T-cell (primary cell): ENCODE results near the gene MKKS. TPM values are rescaled to one million over a fixed set of nuclear protein-coding genes. Genes with fewer than 3 reads are reported as not detected.
A peak's percentile ranks its signal among the peaks of the same experiment; 100 is the strongest.

Source experiments
- ATAC-seq, 4 experiments: fragments of 200-7000 bp in 3 of 4; fragments of 150-1000 bp in 1 of 4; cut with Tn5 transposase; replicated peaks in 1 of 4; 1 replicate in 3 of 4; 2 replicates in 1 of 4; pipeline ENCODE4 v1.10.0; 2021; ENCODE audit warnings: moderate library complexity in 3 of 4, mild to moderate bottlenecking in 2 of 4, moderate number of reproducible peaks in 1 of 4
- CTCF ChIA-PET, 2 donors: fragments of 300-600 bp; sonication (Branson Sonifier 250); formaldehyde crosslinking; loops; one replicate each; lab custom pipeline; 2022; ENCODE audit warnings: antibody characterized with exemption in 2 of 2; lab: Charles Lee
- POLR2A ChIA-PET, 2 donors: fragments of 300-600 bp; sonication (Branson Sonifier 250); formaldehyde crosslinking; loops; one replicate each; lab custom pipeline; 2022; ENCODE audit warnings: antibody characterized with exemption in 2 of 2; lab: Charles Lee
- DNase-seq, 35 experiments: peaks; one replicate each; pipeline versions ENCODE4 v3.0.0 to v3.0.0-alpha.2; 2013 to 2023
- H3K27ac ChIP-seq: one replicate; pipeline ENCODE4 v1.5.1; 2013; ENCODE audit warnings: low read length
- H3K27me3 ChIP-seq, 2 experiments: replicated peaks in 1 of 2; 1 replicate in 1 of 2; 2 replicates in 1 of 2; pipeline versions ENCODE4 v1.6.1 to v1.7.0; 2013; ENCODE audit warnings: low read length in 1 of 2, mixed read lengths in 1 of 2; ENCODE audit not compliant: control insufficient read depth in 2 of 2, insufficient read depth in 2 of 2; ENCODE audit errors: extremely low read depth in 1 of 2
- H3K36me3 ChIP-seq, 2 donors: 1 replicate in 1 of 2; 2 replicates in 1 of 2; pipeline versions ENCODE4 v1.6.1 to v1.7.0; 2013; ENCODE audit warnings: low read length in 1 of 2; ENCODE audit not compliant: control insufficient read depth in 2 of 2, insufficient read depth in 1 of 2; ENCODE audit errors: extremely low read depth in 1 of 2
- H3K4me1 ChIP-seq, 2 experiments: 1 replicate in 1 of 2; 2 replicates in 1 of 2; pipeline versions ENCODE4 v1.6.1 to v1.7.0; 2013; ENCODE audit warnings: low read length in 2 of 2, mixed read lengths in 1 of 2; ENCODE audit not compliant: insufficient read depth in 2 of 2, control insufficient read depth in 1 of 2; ENCODE audit errors: extremely low read depth in 1 of 2
- H3K4me3 ChIP-seq, 2 donors: 1 replicate in 1 of 2; 2 replicates in 1 of 2; pipeline versions ENCODE4 v1.5.1 to v1.7.0; 2013; ENCODE audit warnings: mild to moderate bottlenecking in 2 of 2, low read length in 1 of 2, moderate library complexity in 1 of 2; ENCODE audit not compliant: control insufficient read depth in 1 of 2; ENCODE audit errors: extremely low read depth in 1 of 2
- H3K9me3 ChIP-seq: 2 replicates; pipeline ENCODE4 v1.7.0; 2013
- H3K27ac Mint-ChIP-seq, 2 donors: one replicate each; pipeline ENCODE4 v1.8.0; 2020 to 2021; ENCODE audit warnings: mild to moderate bottlenecking in 2 of 2, mixed read lengths in 2 of 2
- H3K27me3 Mint-ChIP-seq, 2 donors: one replicate each; pipeline ENCODE4 v1.8.0; 2021 to 2022; ENCODE audit warnings: mixed read lengths in 2 of 2
- H3K36me3 Mint-ChIP-seq: one replicate; pipeline ENCODE4 v1.8.0; 2021; ENCODE audit warnings: mixed read lengths
- H3K4me1 Mint-ChIP-seq, 3 donors: one replicate each; pipeline ENCODE4 v1.8.0; 2020 to 2022; ENCODE audit warnings: mixed read lengths in 3 of 3, mild to moderate bottlenecking in 1 of 3
- H3K4me3 Mint-ChIP-seq, 3 donors: one replicate each; pipeline ENCODE4 v1.8.0; 2020 to 2022; ENCODE audit warnings: mild to moderate bottlenecking in 3 of 3, mixed read lengths in 3 of 3, moderate library complexity in 3 of 3
- H3K9me3 Mint-ChIP-seq, 3 donors: one replicate each; pipeline ENCODE4 v1.8.0; 2020 to 2022; ENCODE audit warnings: mixed read lengths in 3 of 3
- WGBS: methylation state at CpG from one replicate; pipeline ENCODE4 v1.1.5; 2013; ENCODE audit warnings: missing lambda C conversion rate; ENCODE audit not compliant: insufficient coverage; 5-methylcytosine and 5-hydroxymethylcytosine counted together
- total RNA-seq, 35 experiments: library from RNA in 6 of 35; stranded (reverse) in 6 of 35; fragments of 120-200 nt in 1 of 35; gene quantifications; one replicate each; pipeline versions ENCODE4 v1.2.1 to v1.2.4 and lab custom pipeline; 2013 to 2026

The MKKS gene
- total RNA-seq, 5 donors from 2014 or later (not counting 1 experiment from before 2014, with no cell fraction given) = 5.1 to 13.5 (median 11.9) TPM

- Mint-ChIP-seq H3K27me3 (no peaks in the 10 kb centered on the region), H3K4me3 (no peak overlapping the region), H3K9me3 (no peaks in the 10 kb centered on the region), H3K4me1 (peaks cover 11 to 23% (median 17%) of the 10 kb centered on the region in 3 donors), H3K27ac (no peak overlapping the region), H3K36me3 (peaks cover 12% of the 10 kb centered on the region)
- ChIA-PET POLR2A (no interaction called here), CTCF (no interaction called here)
- H3K4me3 ChIP-seq = no peak overlapping the region
- WGBS = no CpG with 5 or more reads among the region's 2 CpGs
- H3K36me3 ChIP-seq = peaks cover 0 to 2% of the 10 kb centered on the region in 2 donors
- DNase-seq (no peak), ATAC-seq (no peak)
- H3K9me3 ChIP-seq = no peaks in the 10 kb centered on the region
- H3K27me3 ChIP-seq = no peaks in the 10 kb centered on the region
- H3K27ac ChIP-seq = no peak overlapping the region
- H3K4me1 ChIP-seq = peaks cover 0 to 5% of the 10 kb centered on the region in 2 experiments
These were observed 41.2 kb upstream of the MKKS start for GRCh38 chr20:10475225-10475624.

GRCh38 chr20:10474606-10475184, 40.7 kb upstream of the MKKS start:
- H3K4me3 Mint-ChIP-seq = no peak overlapping the region
- peaks cover 0 to 5% of the 10 kb centered on the region in 2 experiments for H3K4me1 ChIP-seq
- H3K9me3 Mint-ChIP-seq = no peaks in the 10 kb centered on the region
- ChIA-PET CTCF (interaction anchor here in 1 of 2 donors (1.1 kb wide), 1 partner anchor 7 kb away, joined by 3 read pairs; no protein-coding TSS in a partner anchor), POLR2A (no interaction called here)
- H3K27me3 ChIP-seq = no peaks in the 10 kb centered on the region
- no peak overlapping the region for H3K27ac ChIP-seq
- H3K4me1 Mint-ChIP-seq = peaks cover 11 to 23% (median 19%) of the 10 kb centered on the region in 3 donors
- H3K36me3 ChIP-seq = peaks cover 0 to 2% of the 10 kb centered on the region in 2 donors
- H3K36me3 Mint-ChIP-seq = peaks cover 14% of the 10 kb centered on the region
- no peak overlapping the region for H3K4me3 ChIP-seq
- no peaks in the 10 kb centered on the region for H3K9me3 ChIP-seq
- WGBS = 96% methylated on average over 3 of the region's 11 CpGs
- no peak for ATAC-seq
- DNase-seq = no peak
- no peak overlapping the region for H3K27ac Mint-ChIP-seq
- no peaks in the 10 kb centered on the region for H3K27me3 Mint-ChIP-seq

GRCh38 chr20:10472871-10473270, 38.8 kb upstream of the MKKS start:
- H3K27ac ChIP-seq = no peak overlapping the region
- CTCF ChIA-PET = no interaction called here
- no peaks in the 10 kb centered on the region for H3K9me3 ChIP-seq
- H3K36me3 ChIP-seq = peaks cover 0 to 2% of the 10 kb centered on the region in 2 donors
- DNase-seq (no peak), ATAC-seq (no peak)
- no peaks in the 10 kb centered on the region for H3K27me3 ChIP-seq
- H3K9me3 Mint-ChIP-seq = no peaks in the 10 kb centered on the region
- peaks cover 11 to 32% (median 20%) of the 10 kb centered on the region in 3 donors for H3K4me1 Mint-ChIP-seq
- POLR2A ChIA-PET = no interaction called here
- 100% methylated on average over 2 of the region's 2 CpGs for WGBS
- H3K27ac Mint-ChIP-seq = no peak overlapping the region
- no peaks in the 10 kb centered on the region for H3K27me3 Mint-ChIP-seq
- H3K4me3 ChIP-seq = no peak overlapping the region
- peaks cover 12% of the 10 kb centered on the region for H3K36me3 Mint-ChIP-seq
- no peak overlapping the region for H3K4me3 Mint-ChIP-seq
- H3K4me1 ChIP-seq = peaks cover 0 to 5% of the 10 kb centered on the region in 2 experiments

- no peak overlapping the region for H3K27ac ChIP-seq
- peaks cover 7 to 27% (median 13%) of the 10 kb centered on the region in 3 donors for H3K4me1 Mint-ChIP-seq
- no peak overlapping the region for H3K4me3 ChIP-seq
- CTCF ChIA-PET = no interaction called here
- no peak overlapping the region for H3K4me3 Mint-ChIP-seq
- H3K4me1 ChIP-seq = peaks cover 0 to 1% of the 10 kb centered on the region in 2 experiments
- peaks cover 0 to 2% of the 10 kb centered on the region in 2 donors for H3K36me3 ChIP-seq
- no peak for DNase-seq
- WGBS = 100% methylated on average over 4 of the region's 6 CpGs
- H3K9me3 ChIP-seq = no peaks in the 10 kb centered on the region
- no peaks in the 10 kb centered on the region for H3K27me3 Mint-ChIP-seq
- no peak overlapping the region for H3K27ac Mint-ChIP-seq
- H3K9me3 Mint-ChIP-seq = no peaks in the 10 kb centered on the region
- POLR2A ChIA-PET = interaction anchor here in 1 of 2 donors (0.6 kb wide), 1 partner anchor 43 kb away, joined by 4 read pairs; no protein-coding TSS in a partner anchor
- no peak for ATAC-seq
- H3K27me3 ChIP-seq = no peaks in the 10 kb centered on the region
- peaks cover 12% of the 10 kb centered on the region for H3K36me3 Mint-ChIP-seq
These were observed 36.3 kb upstream of the MKKS start for GRCh38 chr20:10470276-10470675.

GRCh38 chr20:10469599-10469998, 35.6 kb upstream of the MKKS start:
- H3K27me3 Mint-ChIP-seq = no peaks in the 10 kb centered on the region
- ChIA-PET CTCF (no interaction called here), POLR2A (no interaction called here)
- Histone ChIP-seq H3K36me3 (peaks cover 0 to 2% of the 10 kb centered on the region in 2 donors), H3K4me1 (no peaks in the 10 kb centered on the region), H3K27ac (no peak overlapping the region), H3K27me3 (no peaks in the 10 kb centered on the region), H3K4me3 (no peak overlapping the region), H3K9me3 (no peaks in the 10 kb centered on the region)
- ATAC-seq (no peak), DNase-seq (peak in 2 of 35 experiments; percentile 1 to 60)
- no peaks in the 10 kb centered on the region for H3K9me3 Mint-ChIP-seq
- H3K36me3 Mint-ChIP-seq = peaks cover 12% of the 10 kb centered on the region
- H3K27ac Mint-ChIP-seq = no peak overlapping the region
- peaks cover 1 to 20% (median 7%) of the 10 kb centered on the region in 3 donors for H3K4me1 Mint-ChIP-seq
- no peak overlapping the region for H3K4me3 Mint-ChIP-seq
- 67% methylated on average over 3 of the region's 7 CpGs for WGBS

- POLR2A ChIA-PET = no interaction called here
These were observed 35.0 kb upstream of the MKKS start for GRCh38 chr20:10469056-10469455.

More at GRCh38 chr20:10469056-10469455, 35.0 kb upstream of the MKKS start:
- no peak for ATAC-seq
- Histone ChIP-seq H3K27ac (no peak overlapping the region), H3K27me3 (no peaks in the 10 kb centered on the region), H3K4me1 (no peaks in the 10 kb centered on the region), H3K36me3 (peaks cover 0 to 2% of the 10 kb centered on the region in 2 donors), H3K4me3 (no peak overlapping the region), H3K9me3 (no peaks in the 10 kb centered on the region)
- no peak overlapping the region for H3K27ac Mint-ChIP-seq
- peaks cover 12% of the 10 kb centered on the region for H3K36me3 Mint-ChIP-seq
- peaks cover 0 to 17% (median 6%) of the 10 kb centered on the region in 3 donors for H3K4me1 Mint-ChIP-seq
- no peak overlapping the region for H3K4me3 Mint-ChIP-seq
- no peaks in the 10 kb centered on the region for H3K9me3 Mint-ChIP-seq
- no peaks in the 10 kb centered on the region for H3K27me3 Mint-ChIP-seq
- no peak for DNase-seq
- WGBS = no CpG with 5 or more reads among the region's 2 CpGs
- CTCF ChIA-PET = interaction anchor here in 1 of 2 donors (0.5 kb wide), 1 partner anchor 727 kb away, joined by 3 read pairs; no protein-coding TSS in a partner anchor
